HG03135 (cell line): Measurements from ENCODE around the gene OSBPL2.

ENCODE experiments used
- ATAC-seq: cut with Tn5 transposase; IDR thresholded peaks from one replicate; pipeline ENCODE4 v1.9.1; 2021; ENCODE audit warnings: mild to moderate bottlenecking, moderate library complexity; ENCODE audit not compliant: unreplicated experiment

OSBPL2 gene

DNA sequence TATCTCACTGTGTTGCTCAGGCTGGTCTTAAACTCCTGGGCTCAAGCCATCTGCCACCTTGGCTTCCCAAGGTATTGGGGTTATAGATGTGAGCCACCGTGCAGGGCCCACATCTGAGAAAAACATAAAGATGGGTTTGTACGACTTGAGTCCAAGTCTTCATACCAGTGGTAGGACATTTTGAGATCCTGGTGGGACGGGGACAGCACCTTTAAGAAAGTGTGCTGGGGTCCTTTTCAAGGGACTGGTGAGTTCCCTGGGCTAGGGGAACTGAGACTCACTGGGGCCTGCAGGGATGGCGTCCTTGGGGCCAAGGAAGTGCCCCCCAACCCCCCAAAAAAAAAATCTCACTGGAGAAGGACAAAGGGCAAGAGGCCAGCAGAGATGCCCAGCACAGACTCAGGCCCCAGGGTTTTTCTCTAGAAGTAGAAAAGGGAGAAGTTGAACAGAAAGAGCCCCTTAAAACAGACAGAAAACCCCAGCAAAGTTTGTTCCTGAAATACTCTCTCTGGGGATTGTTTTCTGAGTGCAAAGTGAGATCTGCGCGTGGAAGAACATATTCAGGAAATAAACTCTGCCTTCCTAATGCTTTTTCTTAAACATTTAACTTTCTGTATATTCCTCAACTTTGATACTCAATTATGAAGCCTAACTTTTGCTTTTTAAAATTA is 10.7 kb downstream of the OSBPL2 start:
- no peak for ATAC-seq

DNA sequence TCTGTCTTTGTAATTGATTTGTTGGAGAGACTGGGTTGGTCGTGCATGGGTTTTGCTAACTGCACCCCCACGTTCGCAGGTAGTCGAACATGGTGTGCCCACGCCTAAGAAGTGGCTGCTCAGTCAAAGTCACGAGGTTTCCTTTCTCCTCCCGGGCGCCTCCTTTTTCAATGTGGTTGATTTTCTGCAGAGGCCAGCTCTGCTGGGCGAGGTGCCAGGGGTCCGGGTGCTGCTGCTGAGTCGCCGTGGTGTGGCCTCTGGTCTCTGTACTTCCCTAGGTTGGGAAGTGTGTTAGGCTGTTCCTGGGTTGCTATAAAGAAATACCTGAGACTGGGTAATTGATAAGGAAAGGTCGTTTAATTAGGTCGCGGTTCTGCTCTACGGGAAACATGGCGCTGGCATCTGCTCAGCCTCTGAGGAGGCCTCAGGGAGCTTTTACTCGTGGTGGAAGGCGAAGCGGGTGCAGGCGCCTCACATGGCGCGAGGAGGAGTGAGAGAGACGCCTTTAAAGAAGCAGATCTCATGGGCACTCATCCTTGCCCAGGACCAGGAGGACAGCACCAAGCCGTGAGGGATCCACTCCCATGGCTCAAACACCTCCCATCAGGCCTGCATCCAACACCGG is 14.1 kb downstream of the OSBPL2 start:
- ATAC-seq = no peak

DNA sequence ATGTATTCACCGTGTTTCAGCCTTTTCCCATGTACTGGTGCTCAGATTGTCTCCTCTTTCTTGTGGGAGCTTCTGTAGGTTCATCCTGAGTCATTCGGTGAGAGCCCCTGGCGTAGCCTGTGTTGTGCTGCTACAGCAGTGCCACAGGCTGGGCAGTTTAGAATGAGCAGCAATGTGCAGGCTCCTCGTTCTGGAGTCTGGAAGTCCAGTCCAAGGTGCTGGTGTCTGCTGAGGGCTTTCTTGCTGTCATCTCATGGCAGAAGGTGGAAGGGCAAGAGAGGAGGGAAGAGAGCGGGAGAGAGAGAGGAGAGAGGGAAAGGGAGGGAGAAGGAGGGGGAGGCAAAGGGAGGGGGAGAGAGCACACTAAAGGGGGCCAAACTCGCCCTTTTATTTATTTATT is 15.1 kb downstream of the OSBPL2 start:
- no peak for ATAC-seq

DNA sequence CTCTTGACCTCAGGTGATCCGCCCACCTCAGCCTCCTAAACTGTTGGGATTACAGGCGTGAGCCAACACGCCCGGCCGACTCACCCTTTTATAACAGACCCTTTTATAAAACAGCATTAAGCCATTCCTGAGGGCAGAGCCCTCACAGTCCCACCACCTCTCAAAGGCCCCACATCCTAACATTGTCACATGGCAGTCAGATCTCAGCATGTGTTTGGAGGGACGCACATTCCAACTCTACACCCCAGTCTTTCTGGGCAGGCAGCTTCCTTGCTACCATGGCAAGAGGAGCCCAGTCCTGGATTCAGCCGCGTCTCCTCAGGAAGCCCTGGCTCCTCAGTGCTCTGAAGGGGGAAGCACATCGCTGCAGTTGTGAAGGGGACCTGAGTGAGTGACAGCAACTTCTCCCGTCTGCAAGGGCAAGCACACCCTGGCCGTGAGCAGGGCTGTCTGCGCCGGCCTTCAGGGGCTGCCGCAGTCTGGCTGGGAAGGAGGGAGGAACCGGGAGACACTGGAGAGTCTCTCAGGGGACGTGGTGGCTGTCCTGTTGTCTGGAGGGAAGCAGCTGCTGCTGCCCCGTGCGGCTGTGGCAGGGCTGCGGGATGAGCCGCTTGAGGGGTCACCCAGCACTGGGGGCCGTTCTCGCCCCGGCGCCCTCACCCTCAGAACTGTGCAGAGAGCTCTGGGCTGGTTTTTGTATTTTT is 15.9 kb downstream of the OSBPL2 start:
- ATAC-seq = no peak

DNA sequence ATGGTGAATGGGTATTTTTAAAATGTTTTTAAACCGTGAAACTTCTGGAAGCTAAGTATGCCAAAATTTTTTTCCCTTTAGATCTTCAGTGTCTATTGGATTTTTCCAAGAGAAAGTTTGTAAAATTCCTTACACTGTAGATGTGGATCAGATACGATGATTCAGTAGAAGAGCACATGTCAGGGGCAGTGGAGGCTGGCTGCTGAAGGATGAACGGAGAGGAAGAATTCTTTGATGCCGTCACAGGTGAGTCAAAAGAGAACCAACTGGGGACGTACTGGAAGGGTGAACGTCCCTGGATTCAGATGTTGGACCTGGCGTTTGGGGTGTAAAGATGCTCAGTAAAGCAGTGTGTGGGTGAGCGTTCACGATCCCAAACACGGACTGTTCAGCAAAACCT is 17.7 kb downstream of the OSBPL2 start:
- no peak for ATAC-seq

DNA sequence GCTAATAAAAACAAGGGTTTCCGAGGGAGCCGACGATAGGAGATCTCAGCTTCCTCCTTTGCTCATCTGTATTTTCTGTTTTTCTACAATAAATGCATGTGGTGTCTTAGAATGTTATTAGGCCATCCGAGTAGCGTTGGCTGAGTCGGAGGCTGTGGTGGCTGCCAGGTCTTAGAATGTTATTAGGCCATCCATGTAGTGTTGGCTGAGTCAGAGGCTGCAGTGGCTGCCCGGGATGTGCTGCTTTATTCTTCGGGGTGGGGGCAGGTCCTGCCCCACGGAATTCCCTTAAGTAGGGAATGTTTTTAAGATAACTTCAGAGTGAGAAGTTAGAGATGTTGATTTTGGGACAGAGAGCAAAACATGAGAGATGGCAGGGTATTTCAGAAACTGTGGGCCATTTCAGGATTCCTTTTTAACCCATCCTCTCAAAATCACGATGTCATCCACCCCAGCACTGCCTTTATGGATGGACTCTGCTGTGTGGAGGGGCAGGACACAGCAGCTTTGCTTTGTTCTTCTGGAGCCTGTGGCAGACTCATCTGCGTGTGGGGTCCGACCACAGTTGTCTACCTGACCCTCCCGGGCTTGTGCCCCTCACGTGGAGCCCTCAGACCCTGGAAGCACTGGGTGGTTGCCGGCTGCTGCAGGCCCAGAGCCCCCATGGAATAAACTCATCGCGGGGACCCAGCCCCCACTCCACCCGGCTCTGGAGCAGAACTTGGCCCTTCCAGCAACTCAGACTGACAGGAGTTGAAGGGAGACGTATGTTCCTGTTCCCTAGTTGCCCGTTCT is 20.4 kb downstream of the OSBPL2 start:
- no peak for ATAC-seq

DNA sequence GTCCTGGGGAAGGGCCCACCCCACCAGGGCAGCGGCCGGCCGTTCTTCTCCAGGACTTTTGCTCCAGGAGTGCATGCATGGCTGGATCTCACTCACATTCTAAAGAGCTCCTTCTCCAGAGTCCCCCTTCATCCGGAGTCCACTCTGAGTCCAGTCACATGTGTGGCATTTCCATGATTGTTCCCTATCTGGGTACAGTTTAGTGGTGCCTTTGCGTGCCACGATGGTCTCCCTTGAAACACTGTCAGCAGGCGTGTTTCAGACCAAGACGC is 20.9 kb downstream of the OSBPL2 start:
- ATAC-seq = no peak

DNA sequence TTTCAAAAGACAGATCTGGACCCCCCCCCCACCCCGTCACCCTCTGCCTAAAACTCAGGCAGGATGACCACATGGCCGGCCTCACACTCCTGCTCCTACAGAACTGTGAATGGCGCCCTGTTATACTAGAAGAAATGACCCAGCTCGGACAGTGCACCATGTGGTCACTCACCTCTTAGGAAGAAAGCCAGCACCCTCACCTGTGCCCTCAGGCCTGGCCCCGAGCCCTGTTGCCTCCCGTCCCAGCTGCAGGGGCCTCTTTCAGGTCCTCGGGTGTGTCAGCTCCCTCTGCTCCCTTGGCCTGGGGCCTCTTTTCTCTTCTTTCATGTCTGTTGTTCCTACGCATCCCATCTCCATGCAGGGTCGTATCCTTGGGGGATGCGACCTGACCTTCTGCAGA is 23.7 kb downstream of the OSBPL2 start:
- no peak for ATAC-seq

DNA sequence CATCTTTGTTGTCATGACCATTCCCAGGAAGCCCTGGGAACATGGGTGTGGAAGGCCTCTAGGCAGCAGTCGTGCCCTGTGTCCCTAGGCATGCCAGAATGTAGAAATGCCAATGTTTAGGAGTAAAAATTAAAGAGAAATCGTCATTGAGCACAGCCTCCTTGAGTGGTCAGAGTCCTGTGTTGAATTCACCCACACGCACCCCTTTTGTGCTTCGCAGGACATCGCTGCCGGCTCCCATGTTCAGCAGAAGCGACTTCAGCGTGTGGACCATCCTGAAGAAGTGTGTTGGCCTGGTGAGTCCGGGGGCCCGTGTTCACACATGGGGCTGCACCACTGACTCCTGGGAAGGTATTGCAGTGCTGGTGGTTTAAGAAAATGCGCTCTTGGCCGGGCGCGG is 25.1 kb downstream of the OSBPL2 start:
- ATAC-seq = no peak

DNA sequence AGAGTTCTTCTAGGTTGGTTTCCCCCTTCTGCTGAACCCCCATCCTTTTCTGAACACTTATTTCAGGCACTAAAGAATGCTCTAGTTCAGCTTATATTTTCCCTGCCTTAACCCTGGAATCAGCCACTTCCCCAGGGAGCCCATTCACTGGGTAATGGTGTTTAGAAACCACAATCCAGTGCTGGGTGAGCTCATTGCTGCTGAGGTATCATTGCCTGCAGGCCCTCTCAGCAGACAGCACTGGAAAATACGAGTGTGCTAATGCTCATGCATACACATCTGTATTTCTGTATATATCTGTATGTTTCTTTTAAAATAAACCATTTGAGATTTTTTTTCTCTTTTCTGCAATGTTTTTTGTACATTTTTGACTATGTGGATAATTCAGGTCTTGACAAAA is 27.0 kb downstream of the OSBPL2 start:
- no peak for ATAC-seq

DNA sequence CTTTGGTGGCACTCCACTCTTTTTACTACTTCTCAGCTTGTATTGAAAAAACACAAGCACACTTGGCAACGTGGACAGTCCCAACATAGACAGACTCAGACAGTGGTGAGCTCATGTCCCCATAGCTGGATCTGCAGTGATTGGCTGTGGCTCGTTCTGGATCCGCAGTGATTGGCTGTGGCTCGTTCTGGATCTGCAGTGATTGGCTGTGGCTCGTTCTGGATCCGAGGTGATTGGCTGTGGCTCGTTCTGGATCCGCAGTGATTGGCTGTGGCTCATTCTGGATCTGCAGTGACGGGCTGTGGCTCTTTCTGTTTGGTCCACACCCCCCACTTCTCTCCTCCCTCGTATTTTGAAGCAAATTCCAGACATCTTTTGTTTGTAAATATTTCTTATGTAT is 28.0 kb downstream of the OSBPL2 start:
- no peak for ATAC-seq

DNA sequence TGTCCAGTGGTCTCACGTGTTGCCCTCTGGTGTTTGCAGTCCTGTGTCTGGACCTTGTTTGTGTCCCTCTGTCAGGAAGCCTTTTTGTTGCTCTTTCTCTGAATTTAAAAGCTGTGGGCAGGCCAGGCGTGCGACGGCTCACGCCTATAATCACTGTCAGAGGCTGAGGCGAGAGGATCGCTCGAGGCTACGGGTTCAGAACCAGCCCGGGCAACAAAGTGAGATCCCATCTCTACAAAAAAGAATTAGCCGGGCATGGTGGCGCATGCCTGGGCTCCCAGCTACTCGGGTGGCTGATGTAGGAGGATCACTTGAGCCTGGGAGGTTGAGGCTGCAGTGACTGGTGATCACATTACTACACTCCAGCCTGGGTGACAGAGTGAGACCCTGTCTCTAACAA is 28.5 kb downstream of the OSBPL2 start:
- ATAC-seq = no peak

DNA sequence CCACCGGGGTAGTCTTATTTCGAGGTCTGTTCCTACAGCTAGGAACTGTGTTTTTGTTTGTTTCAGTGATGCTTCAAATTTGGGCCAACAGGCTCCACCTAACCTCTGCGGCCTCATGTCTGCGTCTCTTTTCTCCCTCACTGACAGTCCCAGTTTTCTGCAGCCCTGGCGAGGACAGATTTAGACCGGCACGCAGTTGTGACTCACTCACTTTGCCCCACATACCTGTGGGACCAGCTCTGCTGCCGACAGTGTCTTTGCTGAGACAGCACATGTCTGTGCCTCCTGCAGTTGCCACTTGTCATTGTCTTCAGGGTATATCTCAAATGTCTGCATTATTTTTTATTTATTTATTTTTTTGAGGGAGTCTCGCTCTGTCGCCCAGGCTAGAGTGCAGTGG is 29.2 kb downstream of the OSBPL2 start:
- no peak for ATAC-seq

DNA sequence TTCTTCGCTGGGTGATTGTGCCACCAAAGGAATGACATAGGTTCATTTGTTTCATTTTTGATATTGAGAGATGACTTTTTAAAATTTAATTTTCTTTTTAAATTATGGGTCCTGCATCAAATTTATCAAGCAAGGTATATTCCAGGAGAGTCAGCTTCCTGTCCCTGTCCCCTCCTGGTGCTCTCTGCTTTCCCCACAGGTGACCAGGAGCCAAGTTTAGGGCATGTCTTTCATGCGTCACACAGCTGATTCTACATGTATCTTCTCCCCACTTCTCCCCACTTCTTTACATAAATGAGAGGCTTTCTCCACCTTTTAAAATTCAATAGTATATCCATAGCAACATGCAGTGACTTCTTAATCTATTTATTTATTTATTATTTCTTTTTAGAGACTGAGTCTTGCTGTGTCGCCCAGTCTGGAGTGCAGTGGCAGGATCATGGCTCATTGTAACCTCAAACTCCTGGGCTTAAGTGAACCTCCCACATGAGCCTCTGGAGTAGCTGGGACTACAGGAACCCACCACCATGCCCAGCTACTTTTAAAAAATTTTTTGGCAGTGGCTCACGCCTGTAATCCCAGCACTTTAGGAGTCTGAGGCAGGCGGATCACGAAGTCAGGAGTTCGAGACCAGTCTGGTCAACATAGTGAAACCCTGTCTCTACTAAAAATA is 30.0 kb downstream of the OSBPL2 start:
- ATAC-seq = no peak

DNA sequence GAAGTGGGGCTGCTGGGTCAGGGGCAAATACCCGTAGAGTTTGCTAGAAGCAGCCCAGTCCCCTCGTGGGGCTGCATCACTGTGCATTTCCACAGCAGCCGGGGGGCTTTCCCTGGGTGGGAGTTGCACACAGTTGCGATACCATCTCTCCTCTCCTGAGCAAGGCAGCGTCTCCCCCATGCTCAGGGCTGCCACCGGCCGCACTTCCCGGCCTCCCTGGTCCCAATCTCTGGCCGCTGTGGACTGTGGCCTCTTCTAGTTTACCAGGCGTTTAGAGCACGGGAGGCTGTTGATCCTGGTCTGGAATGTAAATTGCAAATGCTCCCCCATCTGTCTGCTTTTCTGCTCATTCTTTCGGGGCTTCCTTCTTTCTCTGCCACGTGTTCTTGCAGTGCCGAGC is 31.1 kb downstream of the OSBPL2 start:
- ATAC-seq = no peak

DNA sequence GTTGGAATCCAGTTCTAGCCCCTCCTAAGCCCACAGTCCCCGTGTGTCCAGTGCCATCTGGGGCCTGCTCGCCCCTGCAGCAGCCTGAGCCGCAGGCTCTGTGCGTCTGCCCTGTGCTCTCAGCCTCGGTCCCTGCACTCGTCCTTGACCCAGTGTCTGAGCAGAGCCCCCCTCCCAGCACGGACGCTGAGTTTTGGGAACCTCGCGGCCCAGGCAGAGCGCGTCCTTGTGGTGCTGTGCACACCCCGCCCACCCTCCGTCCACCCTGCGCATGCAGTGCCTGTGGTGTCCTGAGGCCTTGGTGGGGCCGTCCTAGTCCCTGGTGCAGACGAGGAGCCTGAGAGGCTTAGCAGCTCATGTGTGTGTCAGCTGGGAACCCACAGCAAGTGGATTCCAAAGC is 31.6 kb downstream of the OSBPL2 start:
- no peak for ATAC-seq

DNA sequence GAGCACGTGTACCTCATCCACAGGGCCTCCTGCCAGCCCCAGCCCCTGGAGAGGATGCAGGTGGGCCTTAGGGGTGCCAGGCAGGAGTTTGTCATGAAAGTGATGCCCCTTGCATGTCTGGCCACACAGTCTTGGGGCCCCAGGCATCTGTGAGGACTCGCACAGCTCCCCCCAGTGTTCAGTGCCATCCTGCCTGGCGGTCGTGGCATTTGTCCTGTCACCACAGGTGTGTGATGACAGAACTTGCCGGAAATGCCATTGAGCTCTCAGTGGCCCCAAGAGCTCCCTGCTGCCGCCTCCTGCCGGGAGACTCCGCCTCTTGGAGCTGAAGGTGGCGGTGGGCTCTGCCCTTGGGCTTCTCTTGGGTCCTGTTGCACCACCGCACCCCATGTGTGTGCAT is 33.9 kb downstream of the OSBPL2 start:
- ATAC-seq = no peak

DNA sequence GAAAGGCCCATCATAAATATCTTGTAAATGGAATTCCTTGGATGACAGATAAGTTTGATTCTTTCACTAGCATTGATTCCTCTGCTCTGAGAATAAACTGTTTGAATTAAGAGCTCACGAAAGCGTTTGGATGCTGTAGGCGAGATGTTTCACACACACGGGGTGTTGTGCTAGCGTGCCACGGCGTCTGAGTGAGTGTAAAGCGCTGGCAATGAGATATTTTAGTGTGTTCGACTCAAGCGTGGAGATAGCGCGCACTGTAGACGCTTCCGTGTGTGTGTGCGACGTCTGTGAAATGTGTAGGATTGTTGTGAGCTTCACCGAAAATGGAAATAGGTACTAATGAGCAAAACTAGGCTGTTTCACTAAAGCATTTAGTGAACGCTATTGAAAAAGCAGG is 35.1 kb downstream of the OSBPL2 start:
- ATAC-seq = no peak

DNA sequence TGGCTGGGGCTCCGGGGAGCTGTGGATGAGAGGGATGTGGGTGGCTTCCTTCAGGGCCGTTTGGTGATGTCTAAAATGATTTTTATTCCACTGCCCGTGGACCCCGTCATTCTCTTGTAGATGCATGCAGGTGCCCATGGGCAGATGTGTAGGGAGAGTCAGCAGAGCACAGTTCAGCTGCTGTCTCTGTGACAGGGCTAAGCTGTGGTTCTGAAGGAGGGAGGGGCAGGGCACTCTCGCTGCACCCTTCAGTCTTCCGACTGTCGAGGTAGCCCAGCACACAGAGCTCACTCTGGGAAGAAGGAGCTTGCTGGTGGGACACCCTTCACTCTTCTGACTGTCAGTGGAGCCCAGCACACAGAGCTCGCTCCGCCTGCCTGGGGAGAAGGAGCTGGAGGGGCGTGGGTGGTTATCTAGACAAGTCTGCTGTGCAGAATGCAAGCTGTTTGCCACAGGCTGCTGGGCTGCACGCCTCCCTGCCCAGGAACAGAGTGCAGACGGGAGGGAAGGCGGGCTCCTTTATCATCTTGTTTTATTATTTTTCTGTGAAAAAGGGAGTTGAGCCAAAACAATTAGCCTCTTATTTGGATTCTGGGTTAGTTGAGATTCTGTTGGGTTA is 36.1 kb downstream of the OSBPL2 start:
- ATAC-seq = no peak

DNA sequence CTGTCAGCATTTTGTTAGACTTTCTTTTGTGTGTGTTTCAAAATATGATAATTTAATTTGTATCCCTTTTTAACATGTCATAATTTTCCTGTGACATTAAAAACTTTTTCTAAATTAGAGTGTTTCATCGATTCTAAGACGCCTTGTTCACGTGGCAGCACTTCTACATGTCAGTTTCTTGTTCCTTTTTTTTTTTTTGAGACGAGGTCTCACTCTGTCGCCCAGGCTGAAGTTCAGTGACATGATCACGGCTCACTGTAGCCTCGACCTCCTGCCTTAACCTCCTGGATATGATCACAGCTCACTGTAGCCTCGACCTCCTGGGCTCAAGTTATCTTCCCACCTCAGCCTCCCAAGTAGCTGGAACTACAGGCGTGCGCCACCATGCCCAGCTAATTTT is 36.9 kb downstream of the OSBPL2 start:
- no peak for ATAC-seq

DNA sequence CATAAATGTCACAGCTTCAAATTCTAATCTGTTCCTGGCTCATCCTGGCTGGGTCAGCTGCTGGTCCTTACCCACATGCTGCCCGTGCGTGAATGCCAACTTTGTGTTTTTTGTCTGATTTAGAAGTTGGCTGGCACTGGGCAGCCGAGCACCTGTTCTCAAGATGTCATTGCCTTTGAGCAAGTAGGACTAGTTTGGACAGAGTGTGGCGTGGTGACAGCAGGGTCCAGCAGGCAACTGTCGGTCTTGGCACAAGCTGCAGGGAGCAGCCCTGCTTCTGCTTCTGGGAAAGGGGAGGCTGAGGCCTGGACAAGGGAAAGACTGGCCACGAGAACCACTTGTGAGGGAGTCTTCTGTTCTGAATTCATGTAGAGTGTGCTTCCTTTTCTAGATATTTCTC is 38.1 kb downstream of the OSBPL2 start:
- no peak for ATAC-seq
